Measurements from ENCODE around the gene SBF2.

- TF ChIP-seq, protein P1, sequence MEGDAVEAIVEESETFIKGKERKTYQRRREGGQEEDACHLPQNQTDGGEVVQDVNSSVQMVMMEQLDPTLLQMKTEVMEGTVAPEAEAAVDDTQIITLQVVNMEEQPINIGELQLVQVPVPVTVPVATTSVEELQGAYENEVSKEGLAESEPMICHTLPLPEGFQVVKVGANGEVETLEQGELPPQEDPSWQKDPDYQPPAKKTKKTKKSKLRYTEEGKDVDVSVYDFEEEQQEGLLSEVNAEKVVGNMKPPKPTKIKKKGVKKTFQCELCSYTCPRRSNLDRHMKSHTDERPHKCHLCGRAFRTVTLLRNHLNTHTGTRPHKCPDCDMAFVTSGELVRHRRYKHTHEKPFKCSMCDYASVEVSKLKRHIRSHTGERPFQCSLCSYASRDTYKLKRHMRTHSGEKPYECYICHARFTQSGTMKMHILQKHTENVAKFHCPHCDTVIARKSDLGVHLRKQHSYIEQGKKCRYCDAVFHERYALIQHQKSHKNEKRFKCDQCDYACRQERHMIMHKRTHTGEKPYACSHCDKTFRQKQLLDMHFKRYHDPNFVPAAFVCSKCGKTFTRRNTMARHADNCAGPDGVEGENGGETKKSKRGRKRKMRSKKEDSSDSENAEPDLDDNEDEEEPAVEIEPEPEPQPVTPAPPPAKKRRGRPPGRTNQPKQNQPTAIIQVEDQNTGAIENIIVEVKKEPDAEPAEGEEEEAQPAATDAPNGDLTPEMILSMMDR (IDR thresholded peaks at IDR 0.05; ENCODE audit: insufficient read depth, low read length, poor library complexity, severe bottlenecking): no peak
- TF ChIP-seq EZH2phosphoT487 (conservative IDR thresholded peaks at IDR 0.05; ENCODE audit: low read length): no peak
Observed at GRCh38 chr11:9852465-9852864, 441.6 kb downstream of the SBF2 start.

All from SU-DHL-6 (cell line).